Upper lobe of left lung (tissue), 4 donors: ENCODE measurements around the gene GDF11.

ENCODE experiments used
- EP300 ChIP-seq, 4 donors: sonication (generic); formaldehyde crosslinking; IDR thresholded peaks; one replicate each; pipeline ENCODE4 v1.5.1; 2017; ENCODE audit warnings: antibody characterized with exemption in 4 of 4, control low read depth in 2 of 4
- POLR2A ChIP-seq, 4 donors: fragments of 450-650 bp; IDR thresholded peaks; one replicate each; pipeline ENCODE4 v1.5.1; 2016 to 2017; ENCODE audit warnings: antibody characterized with exemption in 4 of 4, mild to moderate bottlenecking in 2 of 4
- POLR2AphosphoS5 ChIP-seq, 2 donors: sonication (generic); formaldehyde crosslinking; IDR thresholded peaks; one replicate each; pipeline ENCODE4 v1.5.1; 2017; ENCODE audit warnings: antibody characterized with exemption in 2 of 2
- TF ChIP-seq, protein P1 (sequence below), 6 experiments: fragments of 450-650 bp in 4 of 6; fragments of 200-600 bp in 2 of 6; sonication (generic) in 2 of 6; IDR thresholded peaks; one replicate each; pipeline ENCODE4 v1.5.1; 2016 to 2019; ENCODE audit warnings: antibody characterized with exemption in 6 of 6

DNA sequence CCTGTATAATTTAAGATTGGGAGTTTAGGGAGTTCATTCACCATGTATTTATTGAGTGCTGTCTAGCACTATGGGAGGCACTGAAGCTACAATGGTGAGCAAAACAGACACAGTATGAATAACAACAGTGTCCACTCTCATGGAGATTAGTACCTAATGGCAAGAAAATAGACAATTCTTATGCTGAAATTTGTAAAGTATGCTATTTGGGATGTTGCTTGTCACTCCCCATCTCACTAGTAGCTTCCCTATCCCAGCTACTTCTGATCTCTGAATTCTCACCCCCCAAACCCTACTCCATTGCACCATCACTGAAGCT is 4.0 kb downstream of the GDF11 start:
- TF ChIP-seq, protein P1, sequence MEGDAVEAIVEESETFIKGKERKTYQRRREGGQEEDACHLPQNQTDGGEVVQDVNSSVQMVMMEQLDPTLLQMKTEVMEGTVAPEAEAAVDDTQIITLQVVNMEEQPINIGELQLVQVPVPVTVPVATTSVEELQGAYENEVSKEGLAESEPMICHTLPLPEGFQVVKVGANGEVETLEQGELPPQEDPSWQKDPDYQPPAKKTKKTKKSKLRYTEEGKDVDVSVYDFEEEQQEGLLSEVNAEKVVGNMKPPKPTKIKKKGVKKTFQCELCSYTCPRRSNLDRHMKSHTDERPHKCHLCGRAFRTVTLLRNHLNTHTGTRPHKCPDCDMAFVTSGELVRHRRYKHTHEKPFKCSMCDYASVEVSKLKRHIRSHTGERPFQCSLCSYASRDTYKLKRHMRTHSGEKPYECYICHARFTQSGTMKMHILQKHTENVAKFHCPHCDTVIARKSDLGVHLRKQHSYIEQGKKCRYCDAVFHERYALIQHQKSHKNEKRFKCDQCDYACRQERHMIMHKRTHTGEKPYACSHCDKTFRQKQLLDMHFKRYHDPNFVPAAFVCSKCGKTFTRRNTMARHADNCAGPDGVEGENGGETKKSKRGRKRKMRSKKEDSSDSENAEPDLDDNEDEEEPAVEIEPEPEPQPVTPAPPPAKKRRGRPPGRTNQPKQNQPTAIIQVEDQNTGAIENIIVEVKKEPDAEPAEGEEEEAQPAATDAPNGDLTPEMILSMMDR (IDR thresholded peaks at IDR 0.05), result no peak
- no peak for TF ChIP-seq POLR2AphosphoS5 (IDR thresholded peaks at IDR 0.05)
- no peak for TF ChIP-seq POLR2A (IDR thresholded peaks at IDR 0.05)
- no peak for TF ChIP-seq EP300 (IDR thresholded peaks at IDR 0.05)
